ENCODE data around the gene PGS1. TPM values are rescaled to one million over a fixed set of nuclear protein-coding genes. Genes with fewer than 3 reads are reported as not detected.

The PGS1 gene
- polyA plus RNA-seq, 4 donors = 34.2 to 54.1 (median 42.5) TPM

DNA sequence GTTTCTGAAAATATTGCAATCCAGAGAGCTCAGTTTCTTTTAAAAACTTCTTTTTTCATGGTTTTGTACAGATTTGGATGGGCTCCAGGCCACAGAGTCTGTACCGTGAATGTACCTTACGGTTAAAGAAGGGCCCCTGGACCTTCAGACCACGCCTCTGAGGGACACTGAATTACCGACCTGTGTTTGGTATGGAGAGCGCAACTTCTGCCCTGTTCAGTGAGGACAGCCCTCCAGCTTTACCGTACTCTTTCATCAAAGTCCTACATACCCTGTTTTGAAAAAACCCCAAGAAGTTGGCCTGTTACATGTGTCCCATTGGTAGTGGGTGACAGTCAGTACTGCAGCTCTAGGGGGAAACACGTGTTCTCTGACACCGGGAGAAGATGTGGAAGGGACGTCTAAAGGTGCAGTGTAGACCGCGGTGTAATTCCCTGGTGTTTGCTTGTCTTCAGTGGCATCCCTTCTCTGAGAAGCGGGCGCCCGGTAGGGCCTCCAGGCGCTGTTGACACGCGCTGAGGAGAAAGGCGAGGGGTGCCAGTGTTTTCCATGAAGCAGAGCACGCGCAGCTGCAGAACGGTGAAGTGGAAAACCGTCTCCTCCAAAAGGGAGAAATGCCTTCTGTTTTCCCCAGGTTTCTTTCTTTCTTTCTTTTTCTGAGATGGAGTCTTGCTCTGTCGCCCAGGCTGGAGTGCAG lies 6.2 kb downstream of the PGS1 start:
- no peak for DNase-seq (ENCODE audit: low read depth in 4 of 4, low spot score in 3 of 4)

DNA sequence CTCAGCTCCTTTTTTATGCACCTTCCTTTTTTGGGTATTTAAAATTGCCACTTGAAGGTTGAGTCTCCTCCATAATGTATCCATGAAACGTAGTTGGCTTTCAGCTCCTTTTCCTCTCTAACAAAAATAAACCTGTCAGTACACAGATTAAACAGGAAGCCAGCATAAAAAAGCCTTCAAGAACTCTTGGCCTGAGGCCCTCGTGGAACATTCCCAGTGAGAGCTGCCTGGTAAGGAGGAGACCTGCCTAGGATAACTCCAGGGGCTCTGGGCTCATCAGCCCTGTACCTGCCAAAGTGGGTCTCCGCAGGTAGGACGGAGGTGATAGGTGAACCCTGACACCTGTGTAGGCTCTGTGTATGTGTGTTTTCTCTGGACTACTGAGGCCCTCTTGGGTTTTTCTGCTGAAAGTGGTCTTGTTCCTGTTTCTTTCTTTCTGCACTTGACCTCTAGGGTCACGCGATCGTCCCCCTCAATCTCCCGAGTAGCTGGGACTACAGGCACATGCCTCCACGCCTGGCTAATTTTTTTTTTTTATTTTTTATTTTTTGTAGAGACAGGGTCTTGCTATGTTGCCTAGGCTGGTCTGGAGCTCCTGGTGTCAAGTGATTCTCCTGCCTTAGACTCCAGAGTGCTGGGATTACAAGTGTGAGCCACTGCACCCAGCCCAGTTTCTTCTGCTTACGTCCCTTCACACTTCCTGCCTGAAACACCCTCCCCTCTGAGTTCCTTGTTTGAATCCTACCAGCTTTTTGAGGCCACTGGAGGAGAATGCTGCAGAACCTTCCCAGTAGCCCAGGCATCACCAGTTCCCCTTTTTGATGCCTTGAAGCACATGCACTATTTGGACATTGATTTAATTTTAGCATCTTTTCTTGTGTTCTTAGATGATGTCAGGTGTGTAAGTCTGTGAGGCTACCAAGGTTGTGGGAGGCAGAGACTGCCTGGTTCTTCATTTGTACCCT lies 9.8 kb downstream of the PGS1 start:
- DNase-seq (ENCODE audit: low read depth in 4 of 4, low spot score in 3 of 4) = no peak

DNA sequence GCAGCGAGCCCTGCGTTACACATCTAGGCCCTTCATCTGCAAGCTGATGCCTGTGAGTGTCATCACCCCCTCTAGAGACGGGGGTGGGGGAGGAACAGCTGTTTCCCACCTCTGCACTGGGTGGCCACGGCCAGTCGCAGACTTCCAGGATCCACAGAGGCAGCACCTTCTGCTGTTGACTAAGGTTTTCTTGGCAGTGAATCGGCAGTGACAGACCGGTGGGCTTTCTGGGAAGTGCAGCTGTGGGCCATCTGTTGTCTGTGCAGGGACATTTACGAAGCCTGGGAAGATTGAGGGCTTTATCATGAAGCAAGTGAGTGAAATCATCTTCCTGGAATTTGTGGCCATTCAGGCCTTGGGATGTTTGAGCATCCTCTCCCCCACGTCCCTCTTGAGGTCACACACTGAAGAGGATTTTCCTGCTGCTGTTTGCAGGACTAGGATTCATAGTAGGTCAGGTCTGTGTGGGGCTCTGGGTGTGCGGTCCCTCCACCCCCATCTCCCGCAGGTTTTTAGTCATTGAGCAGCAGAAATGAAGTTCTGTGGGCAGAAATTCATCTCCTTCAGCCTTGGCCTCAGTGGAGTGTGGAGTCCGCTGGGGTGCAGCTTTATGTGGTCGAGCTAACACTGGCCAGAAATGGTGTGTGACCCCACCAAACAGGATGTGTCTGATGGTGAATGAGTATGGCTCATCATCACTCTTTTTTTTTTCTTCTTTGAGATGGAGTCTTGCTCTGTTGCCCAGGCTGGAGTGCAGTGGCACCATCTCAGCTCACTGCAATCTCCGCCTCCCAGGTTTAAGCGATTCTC lies 12.0 kb downstream of the PGS1 start:
- DNase-seq (ENCODE audit: low read depth in 4 of 4, low spot score in 3 of 4) = no peak

DNA sequence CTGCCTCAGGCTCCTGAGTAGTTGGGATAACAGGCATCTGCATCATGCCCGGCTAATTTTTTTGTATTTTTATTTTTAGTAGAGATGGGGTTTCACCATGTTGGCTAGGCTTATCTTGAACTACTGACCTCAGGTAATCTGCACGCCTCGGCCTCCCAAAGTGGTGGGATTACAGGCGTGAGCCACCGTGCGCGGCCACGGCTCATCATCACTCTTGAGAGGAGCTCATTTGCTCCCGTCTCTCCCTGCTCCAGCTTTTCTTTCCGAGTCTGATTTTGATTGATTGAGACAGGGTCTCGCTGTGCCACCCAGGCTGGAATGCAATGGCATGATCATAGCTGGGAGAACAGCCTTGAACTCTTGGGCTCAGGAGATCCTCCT lies 12.6 kb downstream of the PGS1 start:
- DNase-seq (ENCODE audit: low read depth in 4 of 4, low spot score in 3 of 4) = no peak

DNA sequence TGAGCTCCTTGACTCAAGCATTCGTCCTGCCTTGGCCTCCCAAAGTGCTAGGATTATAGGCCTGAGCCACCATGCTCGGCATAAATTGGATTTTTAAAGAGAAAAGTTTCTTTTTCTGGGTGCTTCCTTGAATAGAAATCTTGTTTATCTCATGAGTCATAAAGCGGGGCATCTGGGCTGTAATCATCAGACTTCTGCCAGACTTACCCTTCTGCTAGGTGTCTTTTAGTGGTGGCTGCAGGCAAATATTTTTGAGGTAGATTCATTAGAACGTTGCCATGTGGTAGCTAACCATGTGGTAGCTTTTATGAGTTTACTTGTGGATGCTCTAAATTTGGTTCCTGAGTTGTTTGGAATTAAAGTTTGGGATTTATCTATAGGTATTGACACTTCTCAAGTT lies 13.4 kb downstream of the PGS1 start:
- DNase-seq (ENCODE audit: low read depth in 4 of 4, low spot score in 3 of 4) = no peak

DNA sequence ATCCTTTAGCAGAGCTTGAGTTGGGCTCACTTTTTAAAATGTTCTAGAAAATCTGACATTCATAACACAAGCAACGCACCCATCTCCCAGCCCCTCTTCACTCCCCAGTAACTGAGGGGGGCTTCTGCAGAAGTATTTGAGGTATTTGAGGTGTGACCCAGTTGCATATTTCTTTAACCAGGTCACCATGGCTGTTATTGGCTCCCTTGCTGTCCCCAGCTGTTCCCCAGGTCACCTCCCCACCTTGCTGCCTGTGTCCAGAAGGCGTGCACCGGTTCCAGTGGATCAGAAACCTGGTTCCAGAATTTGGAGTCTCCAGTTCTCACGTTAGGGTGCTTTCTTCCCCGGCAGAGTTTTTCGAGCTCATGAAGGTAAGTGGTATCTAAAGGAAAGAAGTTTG lies 13.8 kb downstream of the PGS1 start:
- DNase-seq (ENCODE audit: low read depth in 4 of 4, low spot score in 3 of 4) = no peak

DNA sequence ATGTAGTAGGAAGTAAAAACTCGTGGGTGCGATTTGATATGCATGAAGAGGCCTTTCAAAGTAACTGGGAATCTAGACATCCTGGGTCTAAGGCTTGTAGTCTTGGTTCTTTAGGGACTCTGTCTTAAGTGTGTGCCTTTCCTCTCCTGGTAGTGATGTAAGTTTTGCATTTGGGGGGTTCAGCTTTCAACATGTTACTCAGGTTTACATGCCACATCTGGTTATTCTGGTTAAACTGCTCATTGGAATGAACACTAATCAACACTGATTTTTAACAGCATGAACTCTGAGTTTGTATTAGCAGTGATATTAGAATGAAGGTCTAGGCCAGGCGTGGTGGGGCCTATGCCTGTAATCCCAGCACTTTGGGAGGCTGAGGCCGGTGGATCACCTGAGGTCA lies 15.1 kb downstream of the PGS1 start:
- DNase-seq (ENCODE audit: low read depth in 4 of 4, low spot score in 3 of 4) = no peak

DNA sequence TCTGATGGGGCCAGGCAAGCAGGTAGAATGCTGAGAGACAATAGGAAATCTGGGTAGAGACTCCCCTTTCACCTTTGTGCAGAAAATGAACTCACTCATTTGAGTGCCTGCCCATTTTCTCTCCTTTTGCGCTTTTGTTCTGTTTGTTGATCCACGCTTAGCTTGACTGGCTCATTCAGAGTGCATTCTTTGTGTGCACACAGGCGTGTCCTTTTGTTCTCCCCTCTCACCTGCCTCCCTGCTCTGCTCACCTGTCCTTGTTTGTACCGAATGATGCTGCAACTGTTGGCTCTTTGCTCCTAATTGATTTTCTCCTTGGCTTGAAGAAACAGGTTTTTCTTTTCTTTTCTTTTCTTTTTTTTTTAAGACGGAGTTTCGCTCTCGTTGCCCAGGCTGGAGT lies 15.8 kb downstream of the PGS1 start:
- DNase-seq (ENCODE audit: low read depth in 4 of 4, low spot score in 3 of 4) = no peak

DNA sequence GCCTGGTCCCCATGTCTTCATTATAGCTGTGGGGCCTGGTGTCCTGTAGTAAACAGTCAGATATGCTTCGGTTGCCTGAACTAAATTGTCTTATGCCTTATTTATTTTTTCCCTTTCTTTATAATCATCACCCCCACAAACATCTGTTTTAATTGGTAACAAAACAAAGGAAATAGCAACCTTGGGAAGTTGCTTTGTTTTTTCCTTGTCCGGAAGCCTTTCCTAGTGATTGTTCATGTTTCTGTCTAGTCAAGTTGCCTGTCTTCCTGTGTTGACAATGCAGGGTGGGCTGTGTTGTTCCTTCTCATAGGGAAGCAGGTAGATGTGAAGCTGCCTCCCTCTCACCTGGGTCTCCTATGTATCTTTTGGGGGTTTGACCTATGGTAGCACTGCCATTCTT lies 16.7 kb downstream of the PGS1 start:
- no peak for DNase-seq (ENCODE audit: low read depth in 4 of 4, low spot score in 3 of 4)

DNA sequence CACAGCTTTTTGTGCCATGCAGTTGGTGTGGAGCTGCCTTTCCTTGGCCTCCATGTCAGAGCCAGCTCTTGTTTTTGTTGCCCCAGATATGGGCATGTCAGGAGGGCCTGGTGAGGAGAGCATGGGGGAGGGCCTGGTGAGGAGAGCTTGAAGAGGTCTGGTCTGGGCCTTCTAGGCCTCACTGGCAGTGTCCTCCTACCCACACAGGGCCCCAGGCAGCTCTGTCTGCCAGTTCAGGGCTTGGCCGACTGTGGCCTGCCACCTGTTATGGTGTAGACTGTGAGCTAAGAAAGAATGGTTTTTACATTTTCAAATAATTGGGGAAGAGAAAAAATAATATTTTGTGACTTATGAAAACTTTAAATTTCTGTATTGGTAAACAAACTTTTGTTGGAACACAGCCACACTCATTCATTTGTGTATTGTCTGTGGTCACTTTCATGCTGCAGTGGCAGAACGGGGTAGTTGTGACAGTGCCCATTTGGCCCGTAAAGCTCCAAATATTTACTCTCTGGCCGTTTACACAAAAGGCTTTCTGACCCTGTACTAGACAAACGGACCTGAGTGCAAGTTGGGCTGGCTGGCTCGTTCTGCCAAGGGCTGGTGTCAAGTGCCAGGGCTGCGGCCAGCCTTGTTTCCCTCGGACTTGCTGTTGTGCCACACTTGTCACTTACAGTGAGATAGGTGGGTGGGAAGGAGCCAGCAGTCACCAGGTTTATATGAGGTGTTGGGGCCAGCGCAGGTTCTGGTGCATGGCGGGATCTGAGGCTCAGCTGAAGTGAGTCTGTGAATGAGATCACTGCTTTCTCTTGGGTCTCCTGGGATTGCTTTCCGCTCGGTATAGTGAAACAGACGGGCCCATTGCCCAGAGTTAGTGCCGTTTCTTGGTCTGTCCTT lies 18.2 kb downstream of the PGS1 start:
- DNase-seq (ENCODE audit: low read depth in 4 of 4, low spot score in 3 of 4) = no peak

DNA sequence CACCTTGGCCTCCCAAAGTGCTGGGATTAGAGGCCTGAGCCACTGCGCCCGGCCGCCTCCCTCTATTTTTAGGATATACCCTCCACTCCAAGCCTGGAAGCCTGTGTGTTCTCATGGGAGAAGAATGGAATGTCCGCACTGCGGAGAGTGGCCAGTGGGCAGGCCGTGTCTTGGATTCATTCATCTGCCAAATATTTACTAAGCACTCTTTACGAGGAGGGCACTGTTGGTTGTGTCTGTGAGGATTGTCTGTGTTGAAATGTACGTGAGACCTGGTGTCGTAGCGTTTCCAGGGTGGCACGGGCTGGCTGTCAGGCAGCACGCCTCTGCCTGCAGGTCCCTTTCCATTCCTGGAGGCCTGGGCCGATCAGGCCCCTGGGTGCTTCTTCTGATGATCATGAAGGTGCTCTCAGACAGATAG lies 19.2 kb downstream of the PGS1 start:
- DNase-seq (ENCODE audit: low read depth in 4 of 4, low spot score in 3 of 4) = no peak

DNA sequence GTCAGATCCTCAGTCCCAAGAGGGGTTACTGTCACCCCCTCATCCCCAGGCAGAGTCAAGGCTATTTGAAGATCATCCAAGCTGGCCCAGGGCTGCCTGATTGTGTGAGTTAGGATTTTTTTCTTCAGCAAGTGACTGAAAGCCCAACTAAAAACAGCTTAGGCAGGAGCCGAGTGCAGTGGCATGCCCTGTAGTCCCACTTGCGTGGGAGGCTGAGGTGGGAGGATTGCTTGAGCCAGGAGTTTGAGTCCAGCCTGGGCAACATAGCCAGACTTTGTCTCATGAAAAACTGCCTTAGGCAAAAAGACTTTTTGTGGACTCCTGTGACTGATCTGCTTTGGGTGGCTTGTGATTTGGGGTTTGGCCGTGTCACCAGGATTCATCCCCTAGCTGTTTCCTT lies 19.9 kb downstream of the PGS1 start:
- no peak for DNase-seq (ENCODE audit: low read depth in 4 of 4, low spot score in 3 of 4)

DNA sequence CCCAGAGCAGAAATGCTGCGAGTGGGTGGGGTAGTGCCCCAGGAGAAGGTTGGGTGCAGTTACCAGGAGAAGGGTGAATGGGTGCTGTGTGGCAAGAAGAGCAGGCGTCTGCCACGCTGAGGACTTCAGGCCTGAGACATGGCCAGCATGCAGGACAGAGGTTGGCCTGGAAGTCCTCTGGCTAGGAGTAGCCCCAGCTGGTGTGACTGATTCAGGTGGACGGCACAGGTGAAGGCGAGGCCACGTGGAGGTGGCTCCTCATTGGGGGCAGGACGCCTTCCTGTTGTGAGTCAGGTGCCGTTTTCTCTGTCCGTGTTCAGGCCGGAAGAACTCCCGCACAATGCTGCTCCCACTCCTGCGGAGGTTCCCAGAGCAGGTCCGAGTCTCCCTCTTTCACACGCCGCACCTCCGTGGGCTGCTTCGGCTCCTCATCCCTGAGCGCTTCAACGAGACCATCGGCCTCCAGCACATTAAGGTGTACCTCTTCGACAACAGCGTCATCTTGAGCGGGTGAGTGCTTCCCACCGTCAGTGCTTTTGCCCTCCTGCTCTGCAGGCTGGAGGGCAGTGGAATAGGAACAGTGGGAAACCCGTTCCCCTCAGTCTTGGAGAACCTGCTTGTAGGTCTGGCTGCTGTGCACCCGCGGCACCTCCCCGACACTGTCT lies 20.7 kb downstream of the PGS1 start:
- DNase-seq (ENCODE audit: low read depth in 4 of 4, low spot score in 3 of 4) = no peak

DNA sequence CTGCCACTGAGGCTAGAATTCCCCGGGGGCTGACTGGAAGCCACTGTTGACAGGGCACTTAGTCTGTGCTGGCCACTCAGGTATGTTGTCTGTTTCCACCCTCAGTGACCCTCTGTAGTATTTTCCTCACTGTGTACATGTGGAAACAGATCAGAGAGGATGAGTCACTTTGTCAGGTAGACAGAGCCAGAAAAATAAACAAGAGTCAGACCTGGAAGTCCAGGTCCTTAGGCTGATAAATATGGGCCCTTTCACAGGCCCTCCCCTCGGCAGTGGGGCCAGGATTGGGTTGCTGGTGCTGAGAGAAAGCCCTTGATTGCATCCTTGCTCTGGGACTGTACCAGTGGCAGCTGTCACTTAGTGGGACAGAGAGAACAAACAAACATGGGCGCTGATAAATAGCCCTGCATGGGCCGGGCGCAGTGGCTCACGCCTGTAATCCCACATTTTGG lies 21.3 kb downstream of the PGS1 start:
- DNase-seq (ENCODE audit: low read depth in 4 of 4, low spot score in 3 of 4) = no peak

DNA sequence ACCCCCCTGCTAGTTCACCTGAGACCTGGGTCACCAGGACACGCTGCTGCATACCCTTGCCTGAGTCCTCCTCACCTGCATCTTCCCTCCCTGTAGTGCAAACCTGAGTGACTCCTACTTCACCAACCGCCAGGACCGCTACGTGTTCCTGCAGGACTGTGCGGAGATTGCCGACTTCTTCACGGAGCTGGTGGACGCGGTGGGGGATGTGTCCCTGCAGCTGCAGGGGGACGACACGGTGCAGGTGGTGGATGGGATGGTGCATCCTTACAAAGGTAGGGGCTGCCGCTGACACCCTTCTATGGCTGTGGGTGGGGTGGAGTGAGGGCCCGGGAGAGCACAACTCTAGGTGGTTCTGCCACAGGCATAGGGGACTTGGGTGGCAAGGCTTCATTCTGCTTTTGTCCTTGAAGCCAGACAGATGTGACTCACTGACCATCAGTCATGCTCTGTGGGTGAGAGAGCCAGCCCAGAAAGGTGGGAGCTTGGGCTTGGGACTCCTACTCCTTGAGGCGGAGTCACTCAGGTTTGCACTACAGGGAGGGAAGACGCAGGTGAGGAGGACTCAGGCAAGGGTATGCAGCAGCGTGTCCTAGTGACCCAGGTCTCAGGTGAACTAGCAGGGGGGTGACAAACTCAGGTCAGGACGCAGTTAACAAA lies 22.3 kb downstream of the PGS1 start:
- no peak for DNase-seq (ENCODE audit: low read depth in 4 of 4, low spot score in 3 of 4)

DNA sequence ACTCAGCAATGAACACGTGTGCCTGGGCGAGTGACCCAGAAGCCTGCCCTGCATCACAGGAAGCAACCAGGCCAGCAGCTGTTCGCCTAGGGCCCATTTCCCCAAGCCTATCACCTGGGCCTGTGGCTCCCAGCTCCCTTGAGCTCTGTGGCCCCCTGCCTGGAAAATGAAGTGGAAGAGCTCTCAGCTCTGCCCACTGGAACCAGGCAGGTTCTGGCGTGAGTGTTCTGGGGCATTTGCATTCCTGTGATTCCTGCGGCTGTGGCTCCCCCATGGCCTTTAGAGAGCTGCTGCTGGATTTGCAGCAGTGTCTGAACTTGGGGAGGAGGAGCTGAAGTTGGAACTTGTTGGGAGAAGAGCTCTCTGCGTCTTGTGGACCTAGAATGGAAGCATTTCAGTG lies 22.8 kb downstream of the PGS1 start:
- no peak for DNase-seq (ENCODE audit: low read depth in 4 of 4, low spot score in 3 of 4)

DNA sequence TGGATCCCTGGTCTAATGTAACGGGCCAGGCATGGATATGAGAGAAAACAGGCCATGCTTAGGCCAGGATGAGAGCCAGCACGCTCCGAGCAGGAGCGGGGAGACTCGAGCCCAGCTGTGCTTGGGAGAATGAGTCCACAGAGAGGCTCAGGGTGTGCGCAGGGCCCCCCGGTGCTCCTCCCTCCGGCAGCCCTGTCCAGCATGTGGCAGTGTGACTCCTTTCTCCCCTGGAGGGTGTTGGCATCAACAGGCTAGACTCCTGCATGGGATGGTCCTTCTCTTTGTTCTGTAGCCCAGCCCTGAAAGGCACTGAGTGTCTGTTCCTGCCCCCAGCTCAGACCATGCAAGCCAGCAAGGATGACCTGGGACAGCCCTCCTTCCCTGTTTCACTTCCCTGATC lies 23.4 kb downstream of the PGS1 start:
- no peak for DNase-seq (ENCODE audit: low read depth in 4 of 4, low spot score in 3 of 4)

DNA sequence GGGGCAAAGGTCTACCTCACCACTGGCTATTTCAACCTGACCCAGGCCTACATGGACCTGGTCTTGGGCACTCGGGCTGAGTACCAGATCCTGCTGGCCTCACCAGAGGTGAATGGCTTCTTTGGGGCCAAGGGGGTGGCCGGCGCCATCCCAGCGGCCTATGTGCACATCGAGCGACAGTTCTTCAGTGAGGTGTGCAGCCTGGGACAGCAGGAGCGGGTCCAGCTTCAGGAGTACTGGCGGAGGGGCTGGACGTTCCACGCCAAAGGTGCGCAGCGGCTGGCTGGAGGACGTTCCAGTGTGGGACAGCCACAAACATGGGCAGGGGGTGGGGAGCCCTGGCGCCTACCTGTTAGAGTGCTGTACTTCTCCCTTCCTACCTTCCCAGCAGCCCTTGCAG lies 25.4 kb downstream of the PGS1 start:
- no peak for DNase-seq (ENCODE audit: low read depth in 4 of 4, low spot score in 3 of 4)

DNA sequence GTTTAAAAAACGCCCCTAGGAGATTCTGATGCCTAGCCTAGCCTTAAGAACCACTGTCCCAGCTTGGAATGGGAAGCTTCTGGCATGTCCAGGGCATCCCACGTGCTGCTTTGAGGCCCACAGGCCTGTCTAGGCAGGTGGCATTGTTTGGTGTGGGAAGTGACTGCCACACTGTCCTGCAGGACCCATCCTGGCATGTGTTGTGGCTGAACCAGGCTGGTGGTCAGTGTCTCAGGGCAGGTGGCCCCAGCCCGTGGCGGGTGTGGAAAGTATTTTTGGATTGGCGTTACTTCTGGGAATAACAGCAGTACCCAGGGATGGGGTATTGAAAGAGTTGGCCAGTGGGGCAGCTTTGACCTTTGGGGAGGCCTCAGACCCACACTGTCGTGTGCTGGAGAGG lies 27.9 kb downstream of the PGS1 start:
- no peak for DNase-seq (ENCODE audit: low read depth in 4 of 4, low spot score in 3 of 4)

All from left renal pelvis (tissue), 4 donors.